22Rv1 (cell line): Measurements from ENCODE around the gene EFCAB10.

Source experiments
- CTCF ChIP-seq: fragments of 450-650 bp; IDR thresholded peaks from 2 replicates; pipeline ENCODE4 v1.5.1; 2017; ENCODE audit warnings: mild to moderate bottlenecking
- ZFX ChIP-seq: fragments of 450-650 bp; IDR thresholded peaks from 2 replicates; pipeline ENCODE4 v1.6.1; 2017; ENCODE audit warnings: antibody characterized with exemption, borderline replicate concordance

- TF ChIP-seq CTCF (no peak), ZFX (no peak)
Observed at GRCh38 chr7:105590793-105591192, 9.5 kb upstream of the EFCAB10 start.
